GM20431 (cell line): ENCODE measurements around the gene SLITRK5.

Experiments used
- in situ Hi-C: fragments of 300-500 bp; cut with MseI, MboI; formaldehyde crosslinking; loops from one replicate; pipeline ENCODE4 v1.15.0; 2020; ENCODE audit warnings: low sequenced_read_pairs; ENCODE audit not compliant: unreplicated experiment

SLITRK5 gene

DNA sequence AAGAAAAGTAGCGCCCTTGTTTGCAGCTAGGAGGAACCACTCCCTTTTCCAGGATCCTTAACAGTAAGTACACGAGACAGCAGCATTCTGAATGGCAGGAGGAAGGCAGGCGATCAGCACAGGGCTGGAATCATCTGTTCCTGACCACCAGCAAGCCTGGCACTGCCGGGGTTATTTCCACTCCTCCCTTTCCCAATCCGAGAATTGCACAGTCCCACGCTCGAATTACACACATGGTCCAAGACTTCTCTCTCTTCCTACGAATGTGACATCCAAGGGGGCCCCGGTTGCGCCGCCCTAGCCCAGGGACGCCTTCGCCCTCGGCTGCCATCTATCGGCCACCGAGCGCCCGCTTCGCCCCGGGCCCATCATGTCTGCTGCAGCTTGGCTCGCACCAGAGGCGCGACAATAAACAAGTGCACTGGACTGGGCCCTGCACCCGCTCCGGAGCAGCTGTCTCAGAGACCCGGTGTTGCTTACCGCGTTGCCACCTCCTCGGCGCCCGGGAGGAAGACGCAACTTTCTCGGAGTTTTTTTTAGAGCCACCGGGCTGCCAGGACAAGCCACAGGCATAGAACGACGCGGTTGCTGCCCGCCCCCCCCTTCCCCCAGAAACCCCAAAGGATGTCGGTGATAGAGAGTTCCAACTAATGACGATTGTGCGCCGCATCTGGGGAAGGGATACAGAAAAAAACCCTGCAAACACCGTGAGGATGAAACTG lies at the start of gene SLITRK5:
TSS of gene SLITRK5 (plus strand) at position 341 of the 722 bp plus-strand sequence. CDS start 4,018 bp downstream, outside the sequence.
- in situ Hi-C loops = no loop called here

DNA sequence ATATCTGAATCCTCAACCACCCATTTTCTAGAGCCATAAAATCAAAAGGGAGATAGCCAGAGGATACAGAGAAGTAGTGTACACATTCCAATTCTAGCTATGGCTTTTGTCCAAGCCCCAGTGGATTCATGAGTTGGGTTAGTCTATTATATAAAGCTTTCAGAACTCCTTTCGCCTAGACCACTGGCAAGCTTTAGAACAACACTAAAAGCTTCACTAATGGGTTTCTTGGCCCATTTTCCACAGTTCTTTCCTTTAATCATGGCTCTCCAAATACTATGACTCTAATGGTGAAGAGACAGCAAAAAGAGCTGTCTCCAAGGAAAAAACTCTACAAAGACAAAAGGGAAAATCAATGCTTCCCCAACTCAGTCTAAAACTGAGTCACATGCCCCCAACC lies 48.2 kb upstream of the SLITRK5 start:
- in situ Hi-C loops = no loop called here

DNA sequence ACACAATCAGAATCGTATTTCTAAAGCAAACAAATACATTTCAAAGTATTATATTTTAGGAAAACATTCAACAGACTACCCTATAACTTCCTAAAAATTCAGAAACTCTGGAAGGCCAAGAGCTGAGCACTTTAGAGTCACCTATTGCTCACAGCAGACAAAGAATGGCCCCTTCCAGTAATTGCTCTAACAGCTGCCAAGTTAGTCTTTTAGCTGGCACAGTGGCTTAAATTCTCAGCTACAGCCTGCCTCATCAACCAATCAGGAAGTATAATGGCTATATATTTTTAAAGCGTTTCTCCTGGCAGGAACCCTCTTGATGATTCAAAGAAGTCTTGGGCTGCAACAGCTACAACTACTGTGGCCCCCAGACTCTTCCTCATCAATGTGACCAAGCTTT lies 14.9 kb upstream of the SLITRK5 start:
- in situ Hi-C loops = no loop called here

DNA sequence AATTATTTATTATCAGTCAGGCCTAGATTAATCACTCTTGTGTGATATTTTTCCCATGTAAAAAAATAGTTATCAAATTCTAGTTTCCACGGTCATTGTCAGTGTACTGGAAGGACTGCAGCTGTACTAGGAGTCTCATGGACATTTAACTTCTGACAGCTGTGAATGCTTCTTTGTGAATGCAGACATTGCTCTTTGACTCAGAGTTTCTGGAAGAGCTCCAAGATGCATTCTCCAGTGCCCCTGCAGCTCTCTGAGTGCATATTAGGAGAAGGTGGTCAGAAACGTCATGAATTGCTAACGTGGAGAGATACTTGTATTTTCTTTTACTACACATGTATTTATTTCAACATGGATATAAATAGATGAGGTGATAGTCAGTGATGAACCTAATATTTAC lies 9.7 kb upstream of the SLITRK5 start:
- in situ Hi-C loops = no loop called here

DNA sequence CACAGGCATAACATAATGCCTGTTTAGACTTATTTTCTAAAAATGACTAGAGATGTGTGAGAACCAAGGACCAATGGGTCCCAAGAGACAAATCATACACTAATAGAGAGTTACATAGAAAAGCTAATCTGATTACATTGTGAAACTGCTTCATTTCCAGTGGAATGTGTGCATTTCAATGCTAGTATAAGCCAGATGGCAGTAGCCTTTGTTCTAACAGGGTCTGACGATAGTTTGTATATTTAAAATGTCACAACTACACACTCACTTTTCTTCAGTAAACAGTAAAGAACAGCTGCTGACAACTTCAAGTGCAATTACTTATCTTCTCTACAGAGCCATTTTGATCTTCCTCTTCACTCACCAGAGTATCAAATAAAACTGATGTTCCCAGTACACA lies 4.3 kb upstream of the SLITRK5 start:
- in situ Hi-C loops = no loop called here

DNA sequence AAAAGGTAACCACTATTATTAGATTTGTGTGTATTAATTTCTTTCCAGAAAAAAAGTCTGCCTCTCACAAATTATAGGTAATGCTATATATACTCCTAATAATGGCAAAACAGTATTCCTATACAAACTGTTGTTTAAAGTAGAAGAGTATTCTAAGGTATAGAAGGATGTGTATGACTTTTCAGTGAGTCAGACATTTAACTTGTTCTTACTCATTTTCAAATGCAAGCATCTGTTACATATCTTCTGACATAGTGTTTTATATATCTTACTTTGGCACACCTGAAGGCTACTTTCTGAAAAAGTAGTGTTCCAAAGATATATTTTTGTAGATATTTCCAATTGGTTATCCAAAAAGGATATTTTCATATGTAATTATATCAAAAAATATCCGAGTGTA lies 3.5 kb upstream of the SLITRK5 start:
- in situ Hi-C loops = no loop called here

- in situ Hi-C loops = no loop called here
These were observed 1.7 kb upstream of the SLITRK5 start for GRCh38 chr13:87669379-87669978.

GRCh38 chr13:87671753-87672605 lies 808 bp downstream of the SLITRK5 start:
- in situ Hi-C loops = no loop called here

DNA sequence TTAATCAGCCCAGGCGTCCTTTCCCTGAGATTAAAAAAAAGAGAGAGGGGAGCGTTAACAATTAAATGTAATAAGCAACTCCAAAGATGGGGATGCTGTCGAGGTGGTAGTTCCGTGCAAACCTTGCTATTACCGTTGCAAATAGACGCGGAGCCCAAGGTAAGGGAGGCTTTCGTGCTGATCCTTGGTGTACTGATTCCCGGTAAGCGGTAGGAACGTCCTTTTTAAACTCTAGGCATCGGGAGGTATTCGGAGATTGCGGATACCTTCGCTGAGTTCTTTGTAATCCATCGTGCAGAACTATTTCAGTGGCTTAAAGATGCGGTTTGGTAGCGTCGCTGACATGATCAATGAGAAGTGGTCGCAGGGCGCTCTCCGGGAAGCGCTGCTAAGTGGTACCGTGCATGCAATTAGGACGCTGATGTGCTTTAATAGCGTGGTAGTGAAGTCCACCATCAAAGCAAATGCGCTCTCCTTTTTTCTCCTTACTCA lies 3.1 kb downstream of the SLITRK5 start:
- in situ Hi-C loops = no loop called here

- in situ Hi-C loops = no loop called here
These were observed 4.7 kb downstream of the SLITRK5 start for GRCh38 chr13:87675851-87676250.

DNA sequence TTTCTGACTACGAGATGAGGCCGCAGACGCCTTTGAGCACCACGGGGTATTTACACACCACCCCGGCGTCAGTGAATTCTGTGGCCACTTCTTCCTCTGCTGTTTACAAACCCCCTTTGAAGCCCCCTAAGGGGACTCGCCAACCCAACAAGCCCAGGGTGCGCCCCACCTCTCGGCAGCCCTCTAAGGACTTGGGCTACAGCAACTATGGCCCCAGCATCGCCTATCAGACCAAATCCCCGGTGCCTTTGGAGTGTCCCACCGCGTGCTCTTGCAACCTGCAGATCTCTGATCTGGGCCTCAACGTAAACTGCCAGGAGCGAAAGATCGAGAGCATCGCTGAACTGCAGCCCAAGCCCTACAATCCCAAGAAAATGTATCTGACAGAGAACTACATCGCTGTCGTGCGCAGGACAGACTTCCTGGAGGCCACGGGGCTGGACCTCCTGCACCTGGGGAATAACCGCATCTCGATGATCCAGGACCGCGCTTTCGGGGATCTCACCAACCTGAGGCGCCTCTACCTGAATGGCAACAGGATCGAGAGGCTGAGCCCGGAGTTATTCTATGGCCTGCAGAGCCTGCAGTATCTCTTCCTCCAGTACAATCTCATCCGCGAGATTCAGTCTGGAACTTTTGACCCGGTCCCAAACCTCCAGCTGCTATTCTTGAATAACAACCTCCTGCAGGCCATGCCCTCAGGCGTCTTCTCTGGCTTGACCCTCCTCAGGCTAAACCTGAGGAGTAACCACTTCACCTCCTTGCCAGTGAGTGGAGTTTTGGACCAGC lies 5.3 kb downstream of the SLITRK5 start:
- in situ Hi-C loops = no loop called here

- in situ Hi-C loops = no loop called here
These were observed 5.9 kb downstream of the SLITRK5 start for GRCh38 chr13:87677043-87677495.

DNA sequence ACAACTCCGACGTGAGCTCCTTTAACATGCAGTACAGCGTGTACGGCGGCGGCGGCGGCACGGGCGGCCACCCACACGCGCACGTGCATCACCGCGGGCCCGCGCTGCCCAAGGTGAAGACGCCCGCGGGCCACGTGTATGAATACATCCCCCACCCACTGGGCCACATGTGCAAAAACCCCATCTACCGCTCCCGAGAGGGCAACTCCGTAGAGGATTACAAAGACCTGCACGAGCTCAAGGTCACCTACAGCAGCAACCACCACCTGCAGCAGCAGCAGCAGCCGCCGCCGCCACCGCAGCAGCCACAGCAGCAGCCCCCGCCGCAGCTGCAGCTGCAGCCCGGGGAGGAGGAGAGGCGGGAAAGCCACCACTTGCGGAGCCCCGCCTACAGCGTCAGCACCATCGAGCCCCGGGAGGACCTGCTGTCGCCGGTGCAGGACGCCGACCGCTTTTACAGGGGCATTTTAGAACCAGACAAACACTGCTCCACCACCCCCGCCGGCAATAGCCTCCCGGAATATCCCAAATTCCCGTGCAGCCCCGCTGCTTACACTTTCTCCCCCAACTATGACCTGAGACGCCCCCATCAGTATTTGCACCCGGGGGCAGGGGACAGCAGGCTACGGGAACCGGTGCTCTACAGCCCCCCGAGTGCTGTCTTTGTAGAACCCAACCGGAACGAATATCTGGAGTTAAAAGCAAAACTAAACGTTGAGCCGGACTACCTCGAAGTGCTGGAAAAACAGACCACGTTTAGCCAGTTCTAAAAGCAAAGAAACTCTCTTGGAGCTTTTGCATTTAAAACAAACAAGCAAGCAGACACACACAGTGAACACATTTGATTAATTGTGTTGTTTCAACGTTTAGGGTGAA lies 6.6 kb downstream of the SLITRK5 start:
- in situ Hi-C loops = no loop called here

DNA sequence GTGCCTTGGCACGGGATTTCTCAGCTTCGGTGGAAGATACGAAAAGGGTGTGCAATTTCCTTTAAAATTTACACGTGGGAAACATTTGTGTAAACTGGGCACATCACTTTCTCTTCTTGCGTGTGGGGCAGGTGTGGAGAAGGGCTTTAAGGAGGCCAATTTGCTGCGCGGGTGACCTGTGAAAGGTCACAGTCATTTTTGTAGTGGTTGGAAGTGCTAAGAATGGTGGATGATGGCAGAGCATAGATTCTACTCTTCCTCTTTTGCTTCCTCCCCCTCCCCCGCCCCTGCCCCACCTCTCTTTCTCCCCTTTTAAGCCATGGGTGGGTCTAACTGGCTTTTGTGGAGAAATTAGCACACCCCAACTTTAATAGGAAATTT lies 7.2 kb downstream of the SLITRK5 start:
- in situ Hi-C loops = no loop called here

GRCh38 chr13:87680298-87680697 lies 9.1 kb downstream of the SLITRK5 start:
- in situ Hi-C loops = no loop called here

DNA sequence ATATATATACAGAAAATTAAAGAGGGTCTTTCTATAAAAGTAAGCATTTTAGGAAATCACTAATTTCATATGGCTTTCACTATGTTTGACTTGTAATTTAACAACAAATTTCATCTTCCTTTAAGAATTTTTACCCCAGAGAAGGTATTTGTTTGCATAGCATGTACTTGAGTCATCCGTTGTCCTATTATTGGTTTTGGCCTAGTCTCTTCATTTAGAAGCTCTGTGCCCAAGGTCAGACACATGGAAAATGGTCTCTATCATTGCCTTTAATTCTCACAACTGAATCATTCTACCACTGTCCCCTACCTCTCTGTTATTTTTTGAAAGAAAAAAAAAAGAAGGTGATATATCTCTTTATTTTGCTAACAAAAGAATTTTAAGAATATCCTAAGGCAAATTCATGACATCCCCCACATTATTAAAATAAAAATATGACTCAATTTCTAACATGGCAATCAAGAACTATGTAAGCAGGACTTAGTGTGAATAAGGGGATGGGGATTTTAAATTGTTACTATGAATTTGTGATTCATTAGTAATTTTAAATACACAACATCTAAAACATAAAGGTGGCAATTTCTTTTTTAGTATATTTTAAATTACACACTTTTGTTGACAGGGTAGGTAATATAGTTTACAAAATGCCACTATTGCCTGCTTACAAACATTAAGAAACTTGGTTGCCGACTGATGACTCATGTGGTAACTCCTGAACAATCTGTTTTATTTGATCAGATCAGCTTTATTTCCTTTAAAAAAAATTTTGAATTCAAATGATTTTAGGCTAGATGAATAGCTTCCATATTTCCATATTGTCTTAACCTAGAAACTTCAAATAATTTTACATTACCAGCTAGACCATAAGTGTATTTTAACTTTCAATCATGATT lies 13.9 kb downstream of the SLITRK5 start:
- in situ Hi-C loops = no loop called here

GRCh38 chr13:87696458-87696857 lies 25.3 kb downstream of the SLITRK5 start:
- in situ Hi-C loops = no loop called here

DNA sequence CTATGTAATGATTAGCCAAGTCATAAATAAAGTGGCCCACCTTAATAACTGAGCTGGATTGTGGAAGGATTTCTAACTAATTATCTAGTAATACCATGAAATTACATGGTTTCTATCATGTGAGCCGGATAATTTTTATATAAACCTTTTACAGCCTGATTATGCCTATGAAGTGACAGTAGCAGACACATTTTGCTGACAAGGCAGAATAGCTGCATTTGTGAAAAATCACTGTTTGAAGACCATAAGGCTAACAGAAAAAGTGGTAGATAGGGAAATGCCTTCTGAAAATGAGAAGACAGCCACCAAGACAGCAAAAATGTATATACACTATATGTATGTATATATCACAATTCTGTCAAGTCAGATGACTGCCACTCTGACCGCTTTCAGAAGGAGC lies 27.1 kb downstream of the SLITRK5 start:
- in situ Hi-C loops = no loop called here
